A549 (cell line): ENCODE measurements around the gene ADGRG3. TPM values are rescaled to one million over a fixed set of nuclear protein-coding genes. Genes with fewer than 3 reads are reported as not detected.

Experiments used
- ATAC-seq, 2 experiments: fragments of 200-7000 bp in 1 of 2; fragments of >200 bp in 1 of 2; cut with Nextera tagmentation in 1 of 2; cut with Tn5 transposase in 1 of 2; 3 replicates each; pipeline versions ENCODE4 v1.8.0 to v1.9.1; 2018 to 2020; ENCODE audit warnings: mild to moderate bottlenecking in 1 of 2, moderate library complexity in 1 of 2
- CTCF ChIA-PET: fragments of 300-600 bp; sonication (Branson Sonifier 250); formaldehyde crosslinking; extraction: SDS; loops from one replicate; lab custom pipeline; 2021; ENCODE audit warnings: antibody characterized with exemption, inconsistent platforms; lab: Yijun Ruan, JAX
- POLR2A ChIA-PET: fragments of 350-600 bp; formaldehyde crosslinking; extraction: SDS; loops from one replicate; lab custom pipeline; 2021; ENCODE audit warnings: antibody characterized with exemption, inconsistent platforms; lab: Yijun Ruan, JAX
- DNase-seq, 2 experiments: peaks; one replicate each; pipeline versions ENCODE4 v3.0.0 to v3.0.0-alpha.2; 2011 to 2016; ENCODE audit warnings: low read depth in 1 of 2, low spot score in 1 of 2
- FAIRE-seq: peaks from 2 replicates; lab custom pipeline; 2011; peaks lifted over from hg19 to GRCh38; lab: Jason Lieb, UNC
- H3K27ac ChIP-seq, 2 experiments: fragments of >200 bp; sonication (Bioruptor Twin); formaldehyde crosslinking; 3 replicates each; pipeline ENCODE4 v1.5.1; 2016 to 2017
- H3K4me1 ChIP-seq: fragments of >200 bp; sonication (Bioruptor Twin); formaldehyde crosslinking; 3 replicates; pipeline ENCODE4 v1.6.1; 2016
- H3K4me2 ChIP-seq: fragments of >200 bp; sonication (Bioruptor Twin); formaldehyde crosslinking; 3 replicates; pipeline ENCODE4 v1.6.1; 2016
- H3K4me3 ChIP-seq: fragments of >200 bp; sonication (Bioruptor Twin); formaldehyde crosslinking; 3 replicates; pipeline ENCODE4 v1.5.1; 2016
- H3K9me3 ChIP-seq: fragments of >200 bp; sonication (Bioruptor Twin); formaldehyde crosslinking; 3 replicates; pipeline ENCODE4 v1.6.1; 2016
- CBX2 ChIP-seq: fragments of 200-600 bp; sonication (generic); IDR thresholded peaks from 2 replicates; pipeline ENCODE4 v1.6.1; 2016; ENCODE audit warnings: low read depth, mild to moderate bottlenecking, borderline replicate concordance
- CBX8 ChIP-seq: fragments of 200-600 bp; sonication (generic); IDR thresholded peaks from 2 replicates; pipeline ENCODE4 v1.6.1; 2016
- CEBPB ChIP-seq, 2 experiments: fragments of >200 bp in 1 of 2; sonication (Bioruptor Twin) in 1 of 2; formaldehyde crosslinking in 1 of 2; IDR thresholded peaks; 2 replicates each; pipeline ENCODE4 v1.6.1; 2012 to 2016
- CHD2 ChIP-seq: fragments of 150-350 bp; IDR thresholded peaks from 2 replicates; pipeline ENCODE4 v1.6.1; 2014; ENCODE audit warnings: low read length; ENCODE audit not compliant: partially characterized antibody
- EHF ChIP-seq: fragments of 250-450 bp; sonication (Bioruptor Pico); IDR thresholded peaks from 2 replicates; pipeline ENCODE4 v1.5.0; 2020; ENCODE audit warnings: mild to moderate bottlenecking
- ELK1 ChIP-seq: fragments of 150-350 bp; IDR thresholded peaks from 2 replicates; pipeline ENCODE4 v1.6.1; 2014; ENCODE audit warnings: low read depth, mild to moderate bottlenecking, low read length
- FOSL2 ChIP-seq, 2 experiments: fragments of 450-650 bp in 1 of 2; fragments of >200 bp in 1 of 2; sonication (Bioruptor Twin) in 1 of 2; formaldehyde crosslinking; IDR thresholded peaks; 2 replicates each; pipeline versions ENCODE4 v1.5.0 to v1.6.1; 2016 to 2020; ENCODE audit warnings: mild to moderate bottlenecking in 1 of 2, moderate library complexity in 1 of 2
- FOXS1 ChIP-seq: fragments of 250-450 bp; sonication (Bioruptor Pico); IDR thresholded peaks from 2 replicates; pipeline ENCODE4 v1.5.0; 2020; ENCODE audit warnings: mild to moderate bottlenecking, moderate library complexity
- GATA3 ChIP-seq: IDR thresholded peaks from 2 replicates; pipeline ENCODE4 v1.6.1; 2012; ENCODE audit warnings: borderline replicate concordance
- HDAC2 ChIP-seq: fragments of 200-600 bp; sonication (generic); IDR thresholded peaks from 2 replicates; pipeline ENCODE4 v1.6.1; 2016
- HEYL ChIP-seq: fragments of 250-450 bp; sonication (Bioruptor Pico); IDR thresholded peaks from 2 replicates; pipeline ENCODE4 v1.8.0; 2021; ENCODE audit warnings: mild to moderate bottlenecking, moderate library complexity
- HOXA7 ChIP-seq: fragments of 250-450 bp; sonication (Bioruptor Pico); IDR thresholded peaks from 2 replicates; pipeline ENCODE4 v1.5.0; 2020; ENCODE audit warnings: mild to moderate bottlenecking, moderate library complexity
- HOXB13 ChIP-seq: fragments of 250-450 bp; sonication (Bioruptor Pico); IDR thresholded peaks from 2 replicates; pipeline ENCODE4 v1.5.0; 2020; ENCODE audit warnings: low read depth, mild to moderate bottlenecking, moderate library complexity
- KDM1A ChIP-seq: fragments of 200-600 bp; sonication (generic); IDR thresholded peaks from 2 replicates; pipeline ENCODE4 v1.6.1; 2016; ENCODE audit warnings: low read depth, mild to moderate bottlenecking
- MAFK ChIP-seq: fragments of 450-650 bp; IDR thresholded peaks from 2 replicates; pipeline ENCODE4 v1.6.1; 2014; ENCODE audit not compliant: partially characterized antibody
- MAX ChIP-seq: IDR thresholded peaks from 2 replicates; pipeline ENCODE4 v1.6.1; 2012
- MYC ChIP-seq: IDR thresholded peaks from 2 replicates; pipeline ENCODE4 v1.6.1; 2012; ENCODE audit warnings: mild to moderate bottlenecking, inconsistent platforms, low read length, improper control_type of control experiment, borderline replicate concordance
- NPAS2 ChIP-seq: fragments of 250-450 bp; sonication (Bioruptor Pico); IDR thresholded peaks from 2 replicates; pipeline ENCODE4 v1.8.0; 2022; ENCODE audit warnings: mild to moderate bottlenecking, moderate library complexity, borderline replicate concordance
- PHF8 ChIP-seq: fragments of 200-600 bp; sonication (generic); IDR thresholded peaks from 2 replicates; pipeline ENCODE4 v1.6.1; 2016; ENCODE audit warnings: low read depth, mild to moderate bottlenecking, antibody characterized with exemption, moderate library complexity, borderline replicate concordance
- POLR2A ChIP-seq: IDR thresholded peaks from 2 replicates; pipeline ENCODE4 v1.6.1; 2012; ENCODE audit warnings: mild to moderate bottlenecking, low read length
- RAD21 ChIP-seq, 2 experiments: fragments of >200 bp in 1 of 2; sonication (Bioruptor Twin) in 1 of 2; formaldehyde crosslinking in 1 of 2; IDR thresholded peaks in 1 of 2; conservative IDR thresholded peaks in 1 of 2; 2 replicates in 1 of 2; 3 replicates in 1 of 2; pipeline ENCODE4 v1.6.1; 2012 to 2018; ENCODE audit warnings: inconsistent platforms in 1 of 2
- RARB ChIP-seq: fragments of 250-450 bp; sonication (Bioruptor Pico); IDR thresholded peaks from 2 replicates; pipeline ENCODE4 v1.8.0; 2021; ENCODE audit warnings: mild to moderate bottlenecking, moderate library complexity
- RCOR1 ChIP-seq: fragments of 150-350 bp; IDR thresholded peaks from 2 replicates; pipeline ENCODE4 v1.6.1; 2014; ENCODE audit warnings: antibody characterized with exemption, low read length, low read depth
- REST ChIP-seq: fragments of 200-600 bp; sonication (generic); IDR thresholded peaks from 2 replicates; pipeline ENCODE4 v1.6.1; 2016; ENCODE audit warnings: antibody characterized with exemption, mild to moderate bottlenecking, moderate library complexity
- SMC3 ChIP-seq: fragments of >200 bp; sonication (Bioruptor Twin); formaldehyde crosslinking; IDR thresholded peaks from 3 replicates; pipeline ENCODE4 v1.6.1; 2018; ENCODE audit warnings: inconsistent platforms
- TFCP2L1 ChIP-seq: fragments of 250-450 bp; sonication (Bioruptor Pico); IDR thresholded peaks from 2 replicates; pipeline ENCODE4 v1.5.0; 2021; ENCODE audit warnings: mild to moderate bottlenecking
- TP53 ChIP-seq: fragments of 250-450 bp; sonication (Bioruptor Pico); IDR thresholded peaks from 2 replicates; pipeline ENCODE4 v1.5.0; 2021; ENCODE audit warnings: mild to moderate bottlenecking, moderate library complexity
- ZC3H11A ChIP-seq: fragments of 450-650 bp; IDR thresholded peaks from 2 replicates; pipeline ENCODE4 v1.6.1; 2014; ENCODE audit warnings: antibody characterized with exemption, mild to moderate bottlenecking
- ZNF302 ChIP-seq: fragments of 250-450 bp; sonication (Bioruptor Pico); IDR thresholded peaks from 2 replicates; pipeline ENCODE4 v1.9.0; 2021; ENCODE audit warnings: inconsistent platforms, mild to moderate bottlenecking, moderate library complexity
- WGBS: methylation state at CpG from one replicate; pipeline ENCODE4 v1.1.6; 2017; ENCODE audit errors: missing lambda C conversion rate; 5-methylcytosine and 5-hydroxymethylcytosine counted together
- polyA plus RNA-seq, 4 experiments: library from polyadenylated mRNA; depleted of rRNA in 3 of 4; stranded (reverse); fragments of >200 nt; fragmentation: RNase III in 1 of 4; extraction: RNeasy Plus Mini Kit Qiagen cat#74134 plus additional on column Dnase treatment in 1 of 4; gene quantifications; 2 replicates in 3 of 4; 3 replicates in 1 of 4; pipeline ENCODE4 v1.2.3, GENCODE V29; 2011 to 2017
- TF ChIP-seq, protein P1 (sequence below): fragments of 250-450 bp; sonication (Bioruptor Pico); IDR thresholded peaks from 2 replicates; pipeline ENCODE4 v1.5.0; 2021; ENCODE audit warnings: mild to moderate bottlenecking, moderate library complexity, borderline replicate concordance
- TF ChIP-seq, protein P2 (sequence below): IDR thresholded peaks from 2 replicates; pipeline ENCODE4 v1.6.1; 2012

ADGRG3 gene
- polyA plus RNA-seq, 2 of the 4 experiments (the other 2 are of a cell fraction), result 0.25 to 0.45 TPM

- no peak for DNase-seq
- Histone ChIP-seq H3K4me3 (no peak overlapping the region), H3K4me2 (no peak overlapping the region)
- no peak for FAIRE-seq
- TF ChIP-seq CBX2, result no peak
- no peak for TF ChIP-seq CHD2
- TF ChIP-seq, protein P1, sequence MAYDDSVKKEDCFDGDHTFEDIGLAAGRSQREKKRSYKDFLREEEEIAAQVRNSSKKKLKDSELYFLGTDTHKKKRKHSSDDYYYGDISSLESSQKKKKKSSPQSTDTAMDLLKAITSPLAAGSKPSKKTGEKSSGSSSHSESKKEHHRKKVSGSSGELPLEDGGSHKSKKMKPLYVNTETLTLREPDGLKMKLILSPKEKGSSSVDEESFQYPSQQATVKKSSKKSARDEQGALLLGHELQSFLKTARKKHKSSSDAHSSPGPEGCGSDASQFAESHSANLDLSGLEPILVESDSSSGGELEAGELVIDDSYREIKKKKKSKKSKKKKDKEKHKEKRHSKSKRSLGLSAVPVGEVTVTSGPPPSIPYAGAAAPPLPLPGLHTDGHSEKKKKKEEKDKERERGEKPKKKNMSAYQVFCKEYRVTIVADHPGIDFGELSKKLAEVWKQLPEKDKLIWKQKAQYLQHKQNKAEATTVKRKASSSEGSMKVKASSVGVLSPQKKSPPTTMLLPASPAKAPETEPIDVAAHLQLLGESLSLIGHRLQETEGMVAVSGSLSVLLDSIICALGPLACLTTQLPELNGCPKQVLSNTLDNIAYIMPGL (CRISPR knock-in tag), result no peak
- no peak for TF ChIP-seq ZC3H11A
- no peak for TF ChIP-seq HDAC2
- no peak for TF ChIP-seq MAX
- no peak for TF ChIP-seq NPAS2 (CRISPR knock-in tag)
- TF ChIP-seq FOXS1 (CRISPR knock-in tag), result no peak
- no peak for TF ChIP-seq ZNF302 (CRISPR knock-in tag)
- no peak for TF ChIP-seq HOXA7 (CRISPR knock-in tag)
- no peak for TF ChIP-seq HEYL (CRISPR knock-in tag)
- TF ChIP-seq TFCP2L1 (CRISPR knock-in tag), result no peak
- no peak for TF ChIP-seq EHF (CRISPR knock-in tag)
- TF ChIP-seq TP53, result no peak
- no peak for TF ChIP-seq HOXB13 (CRISPR knock-in tag)
- TF ChIP-seq, all 56 proteins: peak for 0
- ChIA-PET POLR2A (no interaction called here), CTCF (interaction anchor here (0.6 to 5.0 kb wide), 17 partner anchors 9 to 295 kb away, joined by 3 to 42 read pairs (median 4); partner anchors contain the start of genes USB1 and ZNF319)
- H3K9me3 ChIP-seq, result no peaks in the 10 kb centered on the region
- ATAC-seq, result no peak
- H3K27ac ChIP-seq, result no peak overlapping the region
- WGBS, result 76% methylated on average over 9 of the region's 11 CpGs
- peaks cover 15% of the 10 kb centered on the region; the same call in 2 of the 3 replicates for H3K4me1 ChIP-seq
Measured at GRCh38 chr16:57722651-57723050, 54.5 kb downstream of the ADGRG3 start.

DNA sequence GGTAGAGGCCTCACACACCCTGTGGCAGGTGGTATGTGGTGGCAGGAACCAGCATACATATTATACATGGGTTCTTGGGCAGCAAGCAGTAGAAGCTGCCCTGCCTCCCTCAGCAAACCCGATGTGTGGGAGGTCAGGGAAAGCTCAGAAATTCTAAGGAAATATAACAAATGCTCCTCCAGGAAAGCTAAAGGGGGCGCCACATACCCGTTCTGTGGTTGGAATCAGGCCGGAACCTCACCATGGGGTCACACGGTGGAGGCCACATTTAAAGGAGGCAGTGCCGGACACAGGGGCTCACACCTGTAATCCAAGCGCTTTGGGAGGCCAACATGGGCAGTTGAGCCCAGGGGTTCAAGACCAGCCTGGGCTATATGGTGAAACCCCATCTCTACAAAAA, 55.1 kb downstream of the ADGRG3 start:
- CTCF ChIA-PET, result interaction anchor here (0.6 to 5.0 kb wide), 18 partner anchors 9 to 295 kb away, joined by 3 to 42 read pairs (median 4); partner anchors contain the start of genes KATNB1, USB1 and ZNF319
- no peak for FAIRE-seq
- POLR2A ChIA-PET, result no interaction called here
- ATAC-seq, result peak in 1 of 2 experiments; percentile 60; a peak in 3 of 6 replicates
- H3K4me3 ChIP-seq, result no peak overlapping the region
- H3K4me2 ChIP-seq, result no peak overlapping the region
- peak in 1 of 2 experiments; percentile 63 for DNase-seq
- H3K9me3 ChIP-seq, result no peaks in the 10 kb centered on the region
- H3K4me1 ChIP-seq, result peaks cover 15% of the 10 kb centered on the region; the same call in 2 of the 3 replicates
- no peak overlapping the region for H3K27ac ChIP-seq
- 44% methylated on average over 7 of the region's 7 CpGs for WGBS
- no peak for TF ChIP-seq MYC
- TF ChIP-seq HOXB13 (CRISPR knock-in tag), result no peak
- TF ChIP-seq ZC3H11A, result no peak
- TF ChIP-seq GATA3, result no peak
- no peak for TF ChIP-seq REST
- no peak for TF ChIP-seq FOSL2 (IDR thresholded peaks at IDR 0.05)
- no peak for TF ChIP-seq FOSL2 (CRISPR knock-in tag; IDR thresholded peaks at IDR 0.05)
- TF ChIP-seq, protein P2, sequence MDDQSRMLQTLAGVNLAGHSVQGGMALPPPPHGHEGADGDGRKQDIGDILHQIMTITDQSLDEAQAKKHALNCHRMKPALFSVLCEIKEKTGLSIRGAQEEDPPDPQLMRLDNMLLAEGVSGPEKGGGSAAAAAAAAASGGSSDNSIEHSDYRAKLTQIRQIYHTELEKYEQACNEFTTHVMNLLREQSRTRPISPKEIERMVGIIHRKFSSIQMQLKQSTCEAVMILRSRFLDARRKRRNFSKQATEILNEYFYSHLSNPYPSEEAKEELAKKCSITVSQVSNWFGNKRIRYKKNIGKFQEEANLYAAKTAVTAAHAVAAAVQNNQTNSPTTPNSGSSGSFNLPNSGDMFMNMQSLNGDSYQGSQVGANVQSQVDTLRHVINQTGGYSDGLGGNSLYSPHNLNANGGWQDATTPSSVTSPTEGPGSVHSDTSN, result no peak
- peak; percentile 39; the same call in 2 of the 3 replicates for TF ChIP-seq SMC3
- no peak for TF ChIP-seq MAFK
- TF ChIP-seq CBX8, result no peak
- no peak for TF ChIP-seq POLR2A
- no peak for TF ChIP-seq HEYL (CRISPR knock-in tag)
- TF ChIP-seq RARB, result no peak
- TF ChIP-seq EHF (CRISPR knock-in tag), result no peak
- no peak for TF ChIP-seq PHF8
- no peak for TF ChIP-seq ELK1
- no peak for TF ChIP-seq KDM1A
- TF ChIP-seq RAD21 (conservative IDR thresholded peaks at IDR 0.05 in 1 of 2, IDR thresholded peaks at IDR 0.05 in 1 of 2), result peak; percentile 62 to 82
- no peak for TF ChIP-seq CEBPB (IDR thresholded peaks at IDR 0.05)
- no peak for TF ChIP-seq RCOR1
- TF ChIP-seq TFCP2L1 (CRISPR knock-in tag), result no peak
